ENCODE results near the gene PRR22.

DNA sequence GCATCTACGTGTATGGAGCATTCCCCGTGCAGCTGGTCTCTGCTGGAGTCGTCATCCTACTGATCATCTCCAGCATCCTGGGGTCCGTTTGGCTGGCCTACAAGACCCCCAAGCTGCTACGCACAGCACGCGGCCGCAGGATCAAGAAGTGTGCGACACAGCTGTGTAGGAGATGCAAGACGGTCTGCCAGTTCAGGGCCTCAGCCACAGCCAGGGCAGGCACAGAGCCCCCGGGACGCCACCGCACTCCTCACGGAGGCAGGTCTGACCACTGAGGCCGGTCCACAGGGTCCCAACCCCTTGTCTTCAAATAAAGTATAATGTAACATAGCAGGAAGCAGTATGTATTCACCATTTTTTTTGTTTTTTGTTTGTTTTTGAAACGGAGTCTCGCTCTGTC, 6.1 kb downstream of the PRR22 start:
- TF ChIP-seq CTCF (IDR thresholded peaks at IDR 0.05; ENCODE audit: low read depth, low read length, poor library complexity, severe bottlenecking) (no peak), EZH2phosphoT487 (IDR thresholded peaks at IDR 0.05; ENCODE audit: borderline replicate concordance, low read length) (no peak)
